Measurements from ENCODE around the gene TRIM56. TPM values are rescaled to one million over a fixed set of nuclear protein-coding genes. Genes with fewer than 3 reads are reported as not detected.
"Not testable (repeated sequence)": the region's sequence is repeated elsewhere in the genome, so short reads cannot be mapped to it uniquely, and the experiment has no call there.

The TRIM56 gene
- total and polyA plus RNA-seq, 9 donors = 18.2 to 77.4 (median 44.5) TPM

DNA sequence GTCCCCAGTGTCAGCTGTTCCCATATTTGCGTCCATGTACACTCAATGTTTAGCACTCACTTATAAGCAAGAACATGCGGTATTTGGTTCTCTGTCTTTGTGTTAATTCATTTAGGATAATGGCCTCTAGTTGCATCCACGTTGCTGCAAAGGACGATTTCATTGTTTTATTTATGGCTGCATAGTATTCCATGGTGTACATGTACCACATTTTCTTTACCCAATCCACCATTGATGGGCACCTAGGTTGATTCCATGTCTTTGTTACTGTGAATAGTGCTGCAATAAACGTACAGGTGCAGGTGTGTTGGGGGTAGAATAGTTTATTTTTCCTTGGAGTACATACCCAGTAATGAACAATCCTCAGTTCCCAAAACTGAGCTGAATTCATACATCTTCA is 24.3 kb upstream of the TRIM56 start:
- no peak overlapping the region for H3K4me3 ChIP-seq
- H3K36me3 ChIP-seq = no peaks in the 10 kb centered on the region
- H3K4me1 ChIP-seq (ENCODE audit: insufficient read depth) = no peaks in the 10 kb centered on the region
- H3K27ac ChIP-seq = no peak overlapping the region
- intact Hi-C loops (cut with DNase I) = loop anchor here in 2 of 4 donors (5.0 to 10.0 kb wide), 2 partner anchors 164 to 266 kb away; partner anchors contain the start of gene ACHE (in 1 of the 2)
- H3K9me3 ChIP-seq = no peaks in the 10 kb centered on the region
- no peaks in the 10 kb centered on the region for H3K27me3 ChIP-seq
- 72 to 79% (median 77%) methylated on average over 5 of the region's 5 CpGs for WGBS, 3 donors
- no peak for TF ChIP-seq EP300 (IDR thresholded peaks at IDR 0.05)
- TF ChIP-seq CTCF (IDR thresholded peaks at IDR 0.05) = no peak
- TF ChIP-seq POLR2A (IDR thresholded peaks at IDR 0.05) = no peak
- DNase-seq = no peak

GRCh38 chr7:101064176-101064550 is 21.1 kb upstream of the TRIM56 start:
- intact Hi-C loops (cut with DNase I) = loop anchor here in 2 of 4 donors (5.0 to 10.0 kb wide), 2 partner anchors 167 to 269 kb away; partner anchors contain the start of gene ACHE (in 1 of the 2)
- WGBS, 3 donors = 66 to 73% (median 68%) methylated on average over 9 of the region's 9 CpGs
- not testable (repeated sequence) for DNase-seq; H3K36me3 ChIP-seq; H3K4me3 ChIP-seq; H3K27me3 ChIP-seq; H3K4me1 ChIP-seq (ENCODE audit: insufficient read depth); H3K9me3 ChIP-seq; H3K27ac ChIP-seq

DNA sequence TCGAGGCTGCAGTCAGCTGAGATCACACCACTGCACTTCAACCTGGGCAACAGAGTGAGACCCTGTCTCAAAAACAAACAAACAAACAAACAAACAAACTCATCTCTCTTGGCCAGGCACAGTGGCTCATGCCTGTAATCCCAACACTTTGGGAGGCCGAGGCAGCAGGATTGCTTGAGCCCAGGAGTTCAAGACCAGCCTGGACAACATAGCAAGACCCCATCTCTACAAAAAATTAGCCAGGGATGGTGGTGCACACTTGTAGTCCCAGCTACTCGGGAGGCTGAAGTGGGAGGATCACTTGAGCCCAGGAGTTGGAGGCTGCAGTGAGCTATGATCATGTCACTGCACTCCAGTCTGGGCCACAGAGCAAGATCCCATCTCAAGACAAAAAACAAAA is 20.1 kb upstream of the TRIM56 start:
- H3K4me1 ChIP-seq (ENCODE audit: insufficient read depth); DNase-seq; H3K36me3 ChIP-seq; H3K27me3 ChIP-seq; H3K9me3 ChIP-seq; H3K27ac ChIP-seq; H3K4me3 ChIP-seq: not testable (repeated sequence)
- WGBS, 3 donors = 79 to 85% (median 80%) methylated on average over 3 of the region's 3 CpGs
- intact Hi-C loops (cut with DNase I) = loop anchor here in 1 of 4 donors (10.0 kb wide), 1 partner anchor 270 kb away; no protein-coding TSS in a partner anchor

- no peaks in the 10 kb centered on the region for H3K9me3 ChIP-seq
- intact Hi-C loops (cut with DNase I) = loop anchor here in 1 of 4 donors (10.0 kb wide), 1 partner anchor 271 kb away; no protein-coding TSS in a partner anchor
- H3K4me1 ChIP-seq (ENCODE audit: insufficient read depth) = no peaks in the 10 kb centered on the region
- no peaks in the 10 kb centered on the region for H3K36me3 ChIP-seq
- no peak for TF ChIP-seq CTCF (IDR thresholded peaks at IDR 0.05)
- no peak for TF ChIP-seq EP300 (IDR thresholded peaks at IDR 0.05)
- no peak for TF ChIP-seq POLR2A (IDR thresholded peaks at IDR 0.05)
- 10 to 15% (median 14%) methylated on average over 15 of the region's 15 CpGs for WGBS, 3 donors
- no peak overlapping the region for H3K27ac ChIP-seq
- no peaks in the 10 kb centered on the region for H3K27me3 ChIP-seq
- H3K4me3 ChIP-seq = no peak overlapping the region
- peak in 1 of 5 donors; percentile 38 for DNase-seq
Measured at GRCh38 chr7:101066141-101066832, 19.0 kb upstream of the TRIM56 start.

DNA sequence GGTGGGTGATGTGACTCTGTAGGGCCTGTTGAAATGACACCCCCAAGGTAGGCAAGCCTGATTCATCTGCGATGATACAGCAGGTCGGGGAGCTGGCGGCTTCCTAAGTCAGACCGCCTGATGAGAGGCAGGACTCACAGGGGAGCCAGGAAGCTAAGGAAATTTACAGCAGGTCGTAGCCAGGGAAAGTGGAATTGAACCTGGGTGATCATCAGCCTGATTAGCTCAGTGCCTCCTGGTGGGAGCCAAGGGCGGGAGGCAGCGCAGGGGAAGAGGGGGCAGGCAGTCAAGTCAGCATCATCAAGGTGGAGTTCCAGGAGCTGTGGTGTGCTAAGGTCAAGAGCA is 18.5 kb upstream of the TRIM56 start:
- intact Hi-C loops (cut with DNase I) = loop anchor here in 1 of 4 donors (10.0 kb wide), 1 partner anchor 272 kb away; no protein-coding TSS in a partner anchor
- no peaks in the 10 kb centered on the region for H3K9me3 ChIP-seq
- H3K27ac ChIP-seq = no peak overlapping the region
- no peak overlapping the region for H3K4me3 ChIP-seq
- no peaks in the 10 kb centered on the region for H3K4me1 ChIP-seq (ENCODE audit: insufficient read depth)
- H3K36me3 ChIP-seq = no peaks in the 10 kb centered on the region
- TF ChIP-seq EP300 (IDR thresholded peaks at IDR 0.05) (no peak), CTCF (IDR thresholded peaks at IDR 0.05) (no peak), POLR2A (IDR thresholded peaks at IDR 0.05) (no peak)
- WGBS, 3 donors = 48 to 62% (median 57%) methylated on average over 7 of the region's 7 CpGs
- H3K27me3 ChIP-seq = no peaks in the 10 kb centered on the region
- peak in 1 of 5 donors; percentile 22 for DNase-seq
